ENCODE results near the gene TNFRSF4.

GRCh38 chr1:1253972-1254666, 40.2 kb upstream of the TNFRSF4 start:
- TF ChIP-seq CTCF (conservative IDR thresholded peaks at IDR 0.05; ENCODE audit: low read length): no peak
- TF ChIP-seq EZH2phosphoT487 (IDR thresholded peaks at IDR 0.05; ENCODE audit: borderline replicate concordance, low read depth, low read length): no peak

All from OCI-LY7 (cell line).